Adrenal gland (tissue), 5 donors: ENCODE measurements around the gene OSTF1.

Experiments used
- CTCF ChIP-seq, 6 experiments: fragments of 450-650 bp in 4 of 6; fragments of 200-600 bp in 2 of 6; sonication (generic) in 1 of 6; IDR thresholded peaks; 1 replicate in 5 of 6; 2 replicates in 1 of 6; pipeline versions ENCODE4 v1.5.1 to v1.8.0; 2016 to 2021; ENCODE audit warnings: antibody characterized with exemption in 6 of 6, mild to moderate bottlenecking in 2 of 6, moderate library complexity in 1 of 6
- POLR2A ChIP-seq, 2 donors: fragments of 450-650 bp; IDR thresholded peaks; one replicate each; pipeline ENCODE4 v1.6.1; 2017; ENCODE audit warnings: antibody characterized with exemption in 2 of 2, mild to moderate bottlenecking in 2 of 2, moderate library complexity in 1 of 2
- donor health status: DM: no; HTN: no; CAD: no.

DNA sequence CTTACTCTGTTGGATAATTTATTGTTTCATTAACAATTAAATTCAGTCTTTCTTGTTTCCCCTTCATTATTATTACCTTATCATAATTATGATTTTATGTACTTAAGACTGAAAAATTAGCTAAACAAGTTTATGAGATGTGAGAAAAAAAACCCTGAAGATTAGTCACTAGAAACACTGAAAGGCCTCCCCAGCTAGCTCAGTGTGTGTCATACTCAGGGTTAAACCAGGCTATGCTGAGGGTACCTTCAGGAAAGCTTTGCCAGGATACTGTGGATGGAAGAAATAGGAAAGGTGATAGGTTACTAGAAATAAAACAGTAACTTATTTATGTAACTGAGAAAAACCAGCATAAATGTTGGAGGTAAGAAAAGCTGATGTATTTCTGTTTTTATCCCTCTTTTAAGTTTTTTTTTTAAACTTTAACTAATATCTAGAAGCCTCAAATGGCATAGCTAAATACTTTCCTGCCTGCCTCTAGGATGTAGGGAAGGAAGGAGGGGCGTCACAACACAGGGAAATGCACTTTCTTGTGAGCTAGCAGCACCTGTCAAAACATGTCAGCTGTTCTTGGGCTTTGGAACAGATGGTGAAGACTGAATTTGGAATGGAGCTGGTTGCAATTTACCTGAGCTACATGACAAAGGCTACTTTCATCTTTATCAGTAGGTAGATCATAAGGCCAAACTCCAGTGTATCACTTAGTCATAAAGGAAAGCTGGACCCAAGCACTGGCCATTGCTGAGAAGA lies 24.6 kb upstream of the OSTF1 start:
- no peak for TF ChIP-seq POLR2A (IDR thresholded peaks at IDR 0.05)
- no peak for TF ChIP-seq CTCF (IDR thresholded peaks at IDR 0.05)
